ENCODE data around the gene GM2A. TPM values are rescaled to one million over a fixed set of nuclear protein-coding genes. Genes with fewer than 3 reads are reported as not detected.
A peak's percentile ranks its signal among the peaks of the same experiment; 100 is the strongest.

GM2A gene
- total RNA-seq, 3 donors from 2014 or later = 22.0 to 32.1 (median 30.9) TPM

DNA sequence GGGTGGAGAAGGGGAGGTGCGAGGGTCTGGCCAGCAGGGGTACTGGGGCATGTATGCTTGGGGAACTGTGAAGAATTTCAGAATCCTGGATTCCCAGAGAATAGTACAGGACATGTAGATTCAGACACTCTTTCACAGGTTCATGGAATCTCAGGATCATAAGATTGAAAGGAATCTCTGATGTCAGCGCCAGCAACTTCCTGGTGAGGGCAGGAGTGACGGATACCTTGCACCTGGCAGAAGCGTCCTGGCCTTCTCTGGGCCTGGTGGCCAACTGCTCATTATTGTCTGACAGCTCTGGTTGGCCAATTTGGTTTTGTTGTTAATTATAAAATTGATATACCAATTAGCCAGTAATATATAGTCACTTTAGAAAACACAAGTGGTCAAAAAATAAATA is 6.9 kb downstream of the GM2A start:
- no peak for ATAC-seq
- intact Hi-C loops (cut with DNase I, micrococcal nuclease) = no loop called here

DNA sequence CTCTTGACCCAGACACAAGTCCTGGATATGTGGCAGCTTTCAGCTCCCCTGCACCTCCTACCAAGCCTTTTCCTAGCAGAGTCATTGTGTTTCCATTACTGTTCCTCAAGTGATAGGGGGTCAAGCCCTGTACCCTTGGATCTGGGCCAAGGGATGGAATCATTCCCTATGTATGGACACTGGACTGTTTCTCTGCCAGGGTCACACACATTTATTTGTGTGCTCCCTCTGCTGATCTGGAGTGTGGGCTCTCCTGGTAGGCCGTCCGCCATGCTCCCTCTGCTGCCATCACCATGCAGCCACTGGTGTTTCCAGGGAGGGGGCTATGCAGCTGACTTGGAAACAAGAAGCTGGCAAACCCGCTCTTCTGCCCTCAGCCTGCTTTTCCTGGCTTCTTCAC is 9.5 kb downstream of the GM2A start:
- no peaks in the 10 kb centered on the region for H3K36me3 ChIP-seq (ENCODE audit: low read depth)
- H3K9me3 ChIP-seq = no peaks in the 10 kb centered on the region
- DNase-seq (no peak), ATAC-seq (no peak)
- intact Hi-C loops (cut with DNase I, micrococcal nuclease) = no loop called here
- H3K4me1 ChIP-seq (ENCODE audit: low read depth) = no peaks in the 10 kb centered on the region
- TF ChIP-seq, protein P1, sequence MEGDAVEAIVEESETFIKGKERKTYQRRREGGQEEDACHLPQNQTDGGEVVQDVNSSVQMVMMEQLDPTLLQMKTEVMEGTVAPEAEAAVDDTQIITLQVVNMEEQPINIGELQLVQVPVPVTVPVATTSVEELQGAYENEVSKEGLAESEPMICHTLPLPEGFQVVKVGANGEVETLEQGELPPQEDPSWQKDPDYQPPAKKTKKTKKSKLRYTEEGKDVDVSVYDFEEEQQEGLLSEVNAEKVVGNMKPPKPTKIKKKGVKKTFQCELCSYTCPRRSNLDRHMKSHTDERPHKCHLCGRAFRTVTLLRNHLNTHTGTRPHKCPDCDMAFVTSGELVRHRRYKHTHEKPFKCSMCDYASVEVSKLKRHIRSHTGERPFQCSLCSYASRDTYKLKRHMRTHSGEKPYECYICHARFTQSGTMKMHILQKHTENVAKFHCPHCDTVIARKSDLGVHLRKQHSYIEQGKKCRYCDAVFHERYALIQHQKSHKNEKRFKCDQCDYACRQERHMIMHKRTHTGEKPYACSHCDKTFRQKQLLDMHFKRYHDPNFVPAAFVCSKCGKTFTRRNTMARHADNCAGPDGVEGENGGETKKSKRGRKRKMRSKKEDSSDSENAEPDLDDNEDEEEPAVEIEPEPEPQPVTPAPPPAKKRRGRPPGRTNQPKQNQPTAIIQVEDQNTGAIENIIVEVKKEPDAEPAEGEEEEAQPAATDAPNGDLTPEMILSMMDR (IDR thresholded peaks at IDR 0.05) = no peak
- no peak overlapping the region for H3K4me3 ChIP-seq

More for the DNA sequence above, 6.9 kb downstream of the GM2A start:
- H3K9me3 ChIP-seq = no peaks in the 10 kb centered on the region
- no peak overlapping the region for H3K4me3 ChIP-seq
- no peaks in the 10 kb centered on the region for H3K4me1 ChIP-seq (ENCODE audit: low read depth)
- no peaks in the 10 kb centered on the region for H3K36me3 ChIP-seq (ENCODE audit: low read depth)
- no peak for DNase-seq
- TF ChIP-seq, protein P1 (IDR thresholded peaks at IDR 0.05) = no peak

DNA sequence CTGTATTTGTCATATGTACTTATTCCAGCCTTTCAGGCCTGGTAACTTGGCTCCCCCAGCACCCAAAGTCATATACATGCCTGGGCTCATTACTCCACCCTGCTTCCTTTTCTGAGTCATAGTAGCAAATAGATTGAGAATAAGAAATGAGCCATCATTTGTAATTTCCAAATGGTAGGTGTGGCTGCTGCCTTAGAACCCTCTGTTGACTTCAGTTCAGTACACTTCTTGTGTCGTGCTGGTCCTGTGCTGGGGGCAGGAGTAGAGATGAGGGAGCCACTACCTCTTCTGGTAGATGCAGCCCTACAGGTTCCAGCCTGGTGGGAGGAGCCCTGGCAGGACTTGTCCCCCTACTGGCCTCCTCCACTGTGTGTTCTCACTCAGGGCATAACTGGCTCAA is 11.1 kb downstream of the GM2A start:
- Histone ChIP-seq H3K36me3 (ENCODE audit: low read depth) (no peaks in the 10 kb centered on the region), H3K4me1 (ENCODE audit: low read depth) (no peaks in the 10 kb centered on the region), H3K4me3 (no peak overlapping the region), H3K9me3 (no peaks in the 10 kb centered on the region)
- DNase-seq (no peak), ATAC-seq (peak; percentile 93)
- intact Hi-C loops (cut with DNase I, micrococcal nuclease) = no loop called here
- TF ChIP-seq, protein P1 (IDR thresholded peaks at IDR 0.05) = no peak

DNA sequence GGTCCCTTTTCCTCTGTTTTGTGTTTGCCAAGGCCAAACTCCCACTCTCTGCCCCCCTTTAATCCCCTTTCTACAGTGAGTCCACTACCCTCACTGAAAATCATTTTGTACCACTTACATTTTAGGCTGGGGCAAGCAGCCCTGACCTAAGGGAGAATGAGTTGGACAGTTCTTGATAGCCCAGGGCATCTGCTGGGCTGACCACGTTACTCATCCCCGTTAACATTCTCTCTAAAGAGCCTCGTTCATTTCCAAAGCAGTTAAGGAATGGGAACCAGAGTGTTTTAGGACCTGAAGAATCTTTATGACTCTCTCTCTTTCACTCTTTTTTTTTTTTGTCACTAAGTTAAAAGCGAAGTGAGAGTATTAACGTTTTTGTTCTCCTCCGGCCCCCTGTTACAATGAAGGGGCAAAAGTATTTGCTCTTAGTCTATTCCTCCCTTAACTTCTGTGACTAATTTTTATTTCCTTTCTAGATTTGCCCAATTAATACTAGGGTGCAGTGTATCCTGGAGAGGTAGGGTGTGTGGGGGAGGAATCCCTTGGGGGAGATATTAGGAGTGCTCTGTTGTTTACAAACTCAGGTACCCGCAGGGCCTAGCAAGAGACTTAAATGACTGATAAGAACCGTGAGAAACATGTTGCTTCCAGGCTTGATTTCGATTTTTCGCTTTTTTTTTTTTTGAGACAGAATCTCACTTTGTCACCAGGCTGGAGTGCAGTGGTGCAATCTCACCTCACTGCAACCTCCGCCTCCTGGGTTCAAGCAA is 14.7 kb downstream of the GM2A start:
- Histone ChIP-seq H3K9me3 (no peaks in the 10 kb centered on the region), H3K4me3 (no peak overlapping the region), H3K4me1 (ENCODE audit: low read depth) (no peaks in the 10 kb centered on the region), H3K36me3 (ENCODE audit: low read depth) (no peaks in the 10 kb centered on the region)
- intact Hi-C loops (cut with DNase I, micrococcal nuclease) = no loop called here
- TF ChIP-seq, protein P1 (IDR thresholded peaks at IDR 0.05) = no peak
- ATAC-seq (no peak), DNase-seq (no peak)

DNA sequence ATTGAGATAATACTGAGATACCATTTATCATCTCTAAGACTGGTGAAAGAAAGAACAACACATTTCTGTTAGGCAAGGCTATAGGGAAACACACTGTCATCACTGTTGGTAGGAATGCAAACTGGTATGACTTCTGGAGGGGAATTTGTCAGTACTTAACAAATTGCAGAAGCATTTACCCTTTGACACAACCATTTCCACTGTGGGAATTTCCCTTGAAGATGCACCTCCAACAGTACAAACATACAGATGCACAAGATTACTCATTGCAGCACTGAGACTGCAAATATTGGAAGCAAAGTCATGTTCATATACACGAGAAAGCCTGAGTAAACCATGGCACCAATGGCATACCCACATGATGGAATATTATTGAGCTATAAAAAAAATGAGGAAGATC is 17.6 kb downstream of the GM2A start:
- Histone ChIP-seq H3K4me1 (ENCODE audit: low read depth) (no peaks in the 10 kb centered on the region), H3K4me3 (no peak overlapping the region), H3K36me3 (ENCODE audit: low read depth) (no peaks in the 10 kb centered on the region), H3K9me3 (no peaks in the 10 kb centered on the region)
- DNase-seq (no peak), ATAC-seq (no peak)
- intact Hi-C loops (cut with DNase I, micrococcal nuclease) = no loop called here
- TF ChIP-seq, protein P1 (IDR thresholded peaks at IDR 0.05) = no peak
